Keratinocyte (primary cell): ENCODE results near the gene SMPD4. TPM values are rescaled to one million over a fixed set of nuclear protein-coding genes. Genes with fewer than 3 reads are reported as not detected.
"Not testable (repeated sequence)": the region's sequence is repeated elsewhere in the genome, so short reads cannot be mapped to it uniquely, and the experiment has no call there.

ENCODE experiments used
- DNase-seq: peaks from one replicate; pipeline ENCODE4 v3.0.0-alpha.2; 2011; ENCODE audit warnings: low read depth, missing footprints, low spot score
- FAIRE-seq: peaks from 2 replicates; lab custom pipeline; 2011; peaks lifted over from hg19 to GRCh38; lab: Jason Lieb, UNC
- H2AFZ ChIP-seq: 2 replicates; pipeline ENCODE4 v1.6.0; 2012; ENCODE audit warnings: low read length, control low read depth, inconsistent platforms; ENCODE audit not compliant: control insufficient read depth
- H3K27ac ChIP-seq: 2 replicates; pipeline ENCODE4 v1.5.1; 2011; ENCODE audit warnings: low read length; ENCODE audit not compliant: control insufficient read depth, insufficient read depth
- H3K27me3 ChIP-seq: 3 replicates; pipeline ENCODE4 v1.6.0; 2011; ENCODE audit warnings: low read length; ENCODE audit not compliant: control insufficient read depth, insufficient read depth; ENCODE audit errors: extremely low read depth
- H3K36me3 ChIP-seq, 2 experiments: 2 replicates in 1 of 2; 3 replicates in 1 of 2; pipeline ENCODE4 v1.5.1; 2011; ENCODE audit warnings: low read length in 2 of 2, mild to moderate bottlenecking in 1 of 2; ENCODE audit not compliant: control insufficient read depth in 2 of 2, insufficient read depth in 2 of 2; ENCODE audit errors: extremely low read depth in 1 of 2
- H3K4me1 ChIP-seq: 3 replicates; pipeline ENCODE4 v1.5.1; 2011; ENCODE audit warnings: low read length; ENCODE audit not compliant: control insufficient read depth, insufficient read depth; ENCODE audit errors: extremely low read depth
- H3K4me2 ChIP-seq: 3 replicates; pipeline ENCODE4 v1.6.0; 2011; ENCODE audit warnings: low read depth, low read length; ENCODE audit not compliant: control insufficient read depth, insufficient read depth; ENCODE audit errors: extremely low read depth
- H3K4me3 ChIP-seq, 3 experiments: fragments of 200-600 bp in 1 of 3; sonication (generic) in 1 of 3; 2 replicates in 2 of 3; 3 replicates in 1 of 3; pipeline ENCODE4 v1.5.1; 2011 to 2016; ENCODE audit warnings: low read length in 3 of 3, mild to moderate bottlenecking in 3 of 3, control low read depth in 2 of 3, inconsistent platforms in 1 of 3, low read depth in 1 of 3, mixed read lengths in 1 of 3, mixed run types in 1 of 3, moderate library complexity in 1 of 3; ENCODE audit not compliant: control insufficient read depth in 2 of 3, insufficient read depth in 2 of 3; ENCODE audit errors: extremely low read depth in 1 of 3
- H3K79me2 ChIP-seq: 2 replicates; pipeline ENCODE4 v1.6.0; 2012; ENCODE audit warnings: low read length; ENCODE audit not compliant: control insufficient read depth, insufficient read depth
- H3K9ac ChIP-seq: 3 replicates; pipeline ENCODE4 v1.6.0; 2011; ENCODE audit warnings: low read length; ENCODE audit not compliant: control insufficient read depth, insufficient read depth; ENCODE audit errors: extremely low read depth
- H3K9me1 ChIP-seq: 3 replicates; pipeline ENCODE4 v1.6.0; 2011; ENCODE audit warnings: low read length; ENCODE audit not compliant: control insufficient read depth, insufficient read depth; ENCODE audit errors: extremely low read depth
- H3K9me3 ChIP-seq: 2 replicates; pipeline ENCODE4 v1.5.1; 2012; ENCODE audit warnings: low read depth, low read length; ENCODE audit not compliant: control insufficient read depth
- H4K20me1 ChIP-seq: 3 replicates; pipeline ENCODE4 v1.6.0; 2011; ENCODE audit warnings: low read length; ENCODE audit not compliant: control insufficient read depth, insufficient read depth; ENCODE audit errors: extremely low read depth
- CTCF ChIP-seq, 3 experiments: IDR thresholded peaks in 1 of 3; conservative IDR thresholded peaks in 1 of 3; optimal IDR thresholded peaks in 1 of 3; 2 replicates in 2 of 3; 3 replicates in 1 of 3; pipeline versions ENCODE3 to v1.5.1; 2011; ENCODE audit warnings: low read length in 3 of 3, mild to moderate bottlenecking in 3 of 3, moderate library complexity in 2 of 3, control low read depth in 1 of 3, inconsistent platforms in 1 of 3; ENCODE audit not compliant: insufficient read depth in 2 of 3; ENCODE audit errors: extremely low read depth in 1 of 3
- dilution Hi-C: fragments of 300-500 bp; cut with MboI; formaldehyde crosslinking; loops from one replicate; pipeline ENCODE4 v1.7.0; 2020; ENCODE audit warnings: low sequenced_read_pairs; ENCODE audit not compliant: extremely low pct_ligation_motif_present
- polyA plus RNA-seq, 5 experiments: library from polyadenylated mRNA; depleted of rRNA in 3 of 5; stranded (reverse) in 3 of 5; stranded (forward) in 1 of 5; unstranded in 1 of 5; fragments of >200 nt; gene quantifications; 1 replicate in 1 of 5; 2 replicates in 3 of 5; 3 replicates in 1 of 5; pipeline versions ENCODE4 v1.2.1 to v1.2.3, GENCODE V29; 2011 to 2012; ENCODE audit warnings: missing spikeins in 2 of 5, low read depth in 1 of 5, low replicate concordance in 1 of 5

Gene SMPD4
- polyA plus RNA-seq, 1 donor (not counting 4 experiments of a cell fraction or from before 2014, with no cell fraction given) = 23.8 TPM

GRCh38 chr2:130156624-130157004 is 24.8 kb downstream of the SMPD4 start:
- Histone ChIP-seq H3K9ac (no peak overlapping the region), H2AFZ (no peak overlapping the region), H3K27me3 (no peaks in the 10 kb centered on the region), H3K4me1 (no peaks in the 10 kb centered on the region), H3K9me3 (no peaks in the 10 kb centered on the region), H3K36me3 (peaks cover 0 to 9% of the 10 kb centered on the region in 2 experiments), H3K4me3 (no peak overlapping the region), H4K20me1 (no peaks in the 10 kb centered on the region), H3K27ac (no peak overlapping the region), H3K9me1 (no peaks in the 10 kb centered on the region), H3K79me2 (no peaks in the 10 kb centered on the region), H3K4me2 (no peak overlapping the region)
- no peak for DNase-seq
- no peak for TF ChIP-seq CTCF (optimal IDR thresholded peaks at IDR 0.05 in 1 of 3, IDR thresholded peaks at IDR 0.05 in 1 of 3, conservative IDR thresholded peaks at IDR 0.05 in 1 of 3; ENCODE audit: extremely low read depth in 1 of 3, insufficient read depth in 2 of 3, low read length in 3 of 3)
- dilution Hi-C loops = no loop called here
- no peak for FAIRE-seq

DNA sequence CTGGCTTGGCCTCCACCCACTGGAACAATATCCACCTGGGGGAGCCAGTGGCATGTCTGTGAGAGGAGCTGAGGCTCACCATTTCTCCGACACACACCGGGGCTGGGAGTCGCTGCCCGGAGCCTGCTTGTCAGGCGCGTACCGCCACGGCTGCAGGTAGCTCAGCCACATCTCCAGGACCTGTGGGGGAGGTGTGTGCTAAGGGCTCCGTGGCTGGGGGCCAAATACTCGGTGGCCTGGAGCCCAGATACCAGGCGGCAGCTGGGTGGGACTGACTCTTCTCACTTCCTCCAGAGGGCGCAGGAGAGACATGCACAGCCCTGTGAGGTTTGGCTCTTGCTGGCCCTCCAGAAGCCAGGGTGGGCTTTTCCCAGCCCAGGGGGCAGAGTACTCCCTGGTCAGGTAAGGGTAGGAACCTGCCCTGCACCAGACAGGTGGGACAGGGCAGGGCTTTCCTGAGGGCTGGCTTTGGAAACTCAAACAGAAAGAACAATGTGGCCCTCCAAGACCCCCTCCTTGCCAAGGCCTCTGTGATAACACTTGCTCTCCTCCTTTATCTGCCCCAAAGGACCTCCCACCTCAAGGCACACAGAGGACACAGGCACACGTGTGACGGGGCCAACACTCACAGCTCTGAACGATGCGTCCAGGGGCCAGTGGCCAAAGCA is 25.3 kb downstream of the SMPD4 start:
- H3K4me1 ChIP-seq, H3K9me3 ChIP-seq, H3K27me3 ChIP-seq, H3K4me3 ChIP-seq, H2AFZ ChIP-seq, H4K20me1 ChIP-seq, DNase-seq, H3K9ac ChIP-seq, dilution Hi-C loops, H3K9me1 ChIP-seq, H3K4me2 ChIP-seq, H3K36me3 ChIP-seq, H3K79me2 ChIP-seq, H3K27ac ChIP-seq: not testable (repeated sequence)
- peak; percentile 44 for FAIRE-seq
- peak; percentile 40 to 71 (median 58) for TF ChIP-seq CTCF (optimal IDR thresholded peaks at IDR 0.05 in 1 of 3, IDR thresholded peaks at IDR 0.05 in 1 of 3, conservative IDR thresholded peaks at IDR 0.05 in 1 of 3; ENCODE audit: extremely low read depth in 1 of 3, insufficient read depth in 2 of 3, low read length in 3 of 3)
